ENCODE measurements around the gene MAP1LC3A.

The MAP1LC3A gene

GRCh38 chr20:34562641-34563040 lies 4.1 kb downstream of the MAP1LC3A start:
- peaks cover 0 to 3% of the 10 kb centered on the region in 2 donors for H3K9me3 ChIP-seq (replicated peaks in 1 of 2; ENCODE audit: control insufficient read depth in 2 of 2, insufficient read depth in 1 of 2, low read depth in 1 of 2, low read length in 2 of 2)
- H3K79me1 ChIP-seq (ENCODE audit: low read depth, low read length): peaks cover 2% of the 10 kb centered on the region
- no peak overlapping the region for H3K14ac ChIP-seq (ENCODE audit: low read length)
- peaks cover 0 to 2% (median 0%) of the 10 kb centered on the region in 3 experiments for H3K27me3 ChIP-seq (ENCODE audit: control insufficient read depth in 3 of 3, insufficient read depth in 3 of 3, low read depth in 1 of 3, low read length in 3 of 3)
- no peak overlapping the region for H3K27ac ChIP-seq (replicated peaks; ENCODE audit: low read length)
- no peak overlapping the region for H3K18ac ChIP-seq (ENCODE audit: low read length)
- no peak overlapping the region for H3K4me2 ChIP-seq (ENCODE audit: insufficient read depth, low read length, poor library complexity, severe bottlenecking)
- no peak overlapping the region for H2AFZ ChIP-seq (ENCODE audit: low read length)
- WGBS, 2 donors (ENCODE audit: extremely low coverage in 2 of 2, insufficient read length in 2 of 2, insufficient replicate concordance in 1 of 2): no CpG with 5 or more reads among the region's 5 CpGs
- no peak overlapping the region for H2BK120ac ChIP-seq (ENCODE audit: low read depth, low read length)
- H3K36me3 ChIP-seq (replicated peaks in 1 of 2; ENCODE audit: control insufficient read depth in 2 of 2, insufficient read depth in 2 of 2, low read length in 2 of 2): peaks cover 6 to 43% of the 10 kb centered on the region in 2 donors
- H2BK12ac ChIP-seq (ENCODE audit: low read length): no peak overlapping the region
- no peak overlapping the region for H4K91ac ChIP-seq (ENCODE audit: low read depth, low read length, poor library complexity)
- H3K23ac ChIP-seq (ENCODE audit: low read depth, low read length, poor library complexity): no peak overlapping the region
- no peak overlapping the region for H2AK5ac ChIP-seq (ENCODE audit: low read depth, low read length)
- no peak overlapping the region for H4K8ac ChIP-seq (ENCODE audit: low read depth, low read length)
- no peak overlapping the region for H3K4ac ChIP-seq (ENCODE audit: low read length)
- no peak for DNase-seq (ENCODE audit: low spot score)
- no peak overlapping the region for H3K9ac ChIP-seq (ENCODE audit: low read depth, low read length, poor library complexity)
- peaks cover 4 to 14% of the 10 kb centered on the region in 2 donors for H3K4me1 ChIP-seq (ENCODE audit: control insufficient read depth in 2 of 2, insufficient read depth in 1 of 2, low read depth in 1 of 2, low read length in 2 of 2)
- H3K4me3 ChIP-seq (ENCODE audit: low read length in 2 of 2): no peak overlapping the region
- H2BK15ac ChIP-seq (ENCODE audit: low read length): no peak overlapping the region
- no peak overlapping the region for H2BK5ac ChIP-seq (ENCODE audit: low read length)

- Histone ChIP-seq H3K18ac (ENCODE audit: low read length) (no peak overlapping the region), H3K23ac (ENCODE audit: low read depth, low read length, poor library complexity) (no peak overlapping the region), H3K27ac (replicated peaks; ENCODE audit: low read length) (no peak overlapping the region), H2BK12ac (ENCODE audit: low read length) (no peak overlapping the region), H3K4me1 (ENCODE audit: control insufficient read depth in 2 of 2, insufficient read depth in 1 of 2, low read depth in 1 of 2, low read length in 2 of 2) (peaks cover 6 to 15% of the 10 kb centered on the region in 2 donors), H3K4me2 (ENCODE audit: insufficient read depth, low read length, poor library complexity, severe bottlenecking) (no peak overlapping the region), H3K79me1 (ENCODE audit: low read depth, low read length) (no peaks in the 10 kb centered on the region), H2AFZ (ENCODE audit: low read length) (no peak overlapping the region), H3K9me3 (replicated peaks in 1 of 2; ENCODE audit: control insufficient read depth in 2 of 2, insufficient read depth in 1 of 2, low read depth in 1 of 2, low read length in 2 of 2) (peaks cover 0 to 3% of the 10 kb centered on the region in 2 donors), H3K9ac (ENCODE audit: low read depth, low read length, poor library complexity) (no peak overlapping the region), H2AK5ac (ENCODE audit: low read depth, low read length) (no peak overlapping the region), H2BK15ac (ENCODE audit: low read length) (no peak overlapping the region), H4K8ac (ENCODE audit: low read depth, low read length) (no peak overlapping the region), H2BK120ac (ENCODE audit: low read depth, low read length) (no peak overlapping the region), H2BK5ac (ENCODE audit: low read length) (no peak overlapping the region), H3K36me3 (replicated peaks in 1 of 2; ENCODE audit: control insufficient read depth in 2 of 2, insufficient read depth in 2 of 2, low read length in 2 of 2) (peaks cover 6 to 44% of the 10 kb centered on the region in 2 donors), H3K14ac (ENCODE audit: low read length) (no peak overlapping the region), H3K4me3 (ENCODE audit: low read length in 2 of 2) (no peak overlapping the region), H3K27me3 (ENCODE audit: control insufficient read depth in 3 of 3, insufficient read depth in 3 of 3, low read depth in 1 of 3, low read length in 3 of 3) (peaks cover 0 to 2% (median 0%) of the 10 kb centered on the region in 3 experiments), H3K4ac (ENCODE audit: low read length) (no peak overlapping the region), H4K91ac (ENCODE audit: low read depth, low read length, poor library complexity) (no peak overlapping the region)
- no CpG with 5 or more reads among the region's 7 CpGs for WGBS, 2 donors (ENCODE audit: extremely low coverage in 2 of 2, insufficient read length in 2 of 2, insufficient replicate concordance in 1 of 2)
- no peak for DNase-seq (ENCODE audit: low spot score)
Measured at GRCh38 chr20:34564833-34565232, 6.3 kb downstream of the MAP1LC3A start.

- Histone ChIP-seq H2AFZ (ENCODE audit: low read length) (no peak overlapping the region), H3K79me1 (ENCODE audit: low read depth, low read length) (no peaks in the 10 kb centered on the region), H3K9ac (ENCODE audit: low read depth, low read length, poor library complexity) (no peak overlapping the region), H3K27me3 (ENCODE audit: control insufficient read depth in 3 of 3, insufficient read depth in 3 of 3, low read depth in 1 of 3, low read length in 3 of 3) (peaks cover 0 to 2% (median 0%) of the 10 kb centered on the region in 3 experiments), H4K8ac (ENCODE audit: low read depth, low read length) (no peak overlapping the region), H4K91ac (ENCODE audit: low read depth, low read length, poor library complexity) (no peak overlapping the region), H3K4ac (ENCODE audit: low read length) (no peak overlapping the region), H3K14ac (ENCODE audit: low read length) (no peak overlapping the region), H2BK12ac (ENCODE audit: low read length) (no peak overlapping the region), H3K9me3 (replicated peaks in 1 of 2; ENCODE audit: control insufficient read depth in 2 of 2, insufficient read depth in 1 of 2, low read depth in 1 of 2, low read length in 2 of 2) (peaks cover 0 to 3% of the 10 kb centered on the region in 2 donors), H2BK120ac (ENCODE audit: low read depth, low read length) (no peak overlapping the region), H3K4me2 (ENCODE audit: insufficient read depth, low read length, poor library complexity, severe bottlenecking) (no peak overlapping the region), H2BK15ac (ENCODE audit: low read length) (no peak overlapping the region), H2AK5ac (ENCODE audit: low read depth, low read length) (no peak overlapping the region), H3K23ac (ENCODE audit: low read depth, low read length, poor library complexity) (no peak overlapping the region), H3K18ac (ENCODE audit: low read length) (no peak overlapping the region), H3K27ac (replicated peaks; ENCODE audit: low read length) (no peak overlapping the region), H3K4me3 (ENCODE audit: low read length in 2 of 2) (no peak overlapping the region), H3K36me3 (replicated peaks in 1 of 2; ENCODE audit: control insufficient read depth in 2 of 2, insufficient read depth in 2 of 2, low read length in 2 of 2) (peaks cover 9 to 40% of the 10 kb centered on the region in 2 donors), H2BK5ac (ENCODE audit: low read length) (no peak overlapping the region), H3K4me1 (ENCODE audit: control insufficient read depth in 2 of 2, insufficient read depth in 1 of 2, low read depth in 1 of 2, low read length in 2 of 2) (peaks cover 6 to 15% of the 10 kb centered on the region in 2 donors)
- DNase-seq (ENCODE audit: low spot score): no peak
- WGBS, 2 donors (ENCODE audit: extremely low coverage in 2 of 2, insufficient read length in 2 of 2, insufficient replicate concordance in 1 of 2): no CpG with 5 or more reads among the region's 9 CpGs
Measured at GRCh38 chr20:34566978-34567891, 8.7 kb downstream of the MAP1LC3A start.

Data from neuronal stem cell (in vitro differentiated cells).